NCI-H510A (cell line): ENCODE data around the gene ACSF3.

Experiments used
- DNase-seq: peaks from one replicate; lab custom pipeline; 2025; lab: John Stamatoyannopoulos, UW

ACSF3 gene

DNA sequence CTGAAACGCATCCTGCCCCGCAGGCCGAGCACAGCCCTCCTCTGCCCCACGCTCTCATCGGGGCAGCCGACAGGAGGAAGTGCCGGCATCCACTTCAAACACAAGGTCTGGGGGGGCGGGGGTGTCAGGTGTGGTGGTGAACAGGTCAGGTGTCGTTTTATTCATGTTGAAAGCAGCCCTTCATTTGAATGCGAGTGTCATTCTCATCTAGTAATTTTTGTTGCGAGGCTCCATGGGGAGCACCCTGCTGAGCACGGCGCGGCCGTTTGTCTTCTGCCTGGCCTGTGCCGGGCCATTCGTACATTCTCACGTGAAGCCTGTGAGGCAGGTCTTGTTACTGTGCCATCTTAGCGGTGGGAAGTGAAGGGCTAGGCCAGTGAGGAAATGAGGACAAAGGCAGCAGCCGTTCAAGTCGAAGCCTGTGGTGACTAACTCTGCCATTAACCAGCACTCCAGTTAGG, 1.9 kb downstream of the ACSF3 start:
- no peak for DNase-seq

GRCh38 chr16:89096042-89096717, 2.5 kb downstream of the ACSF3 start:
- DNase-seq: no peak

- no peak for DNase-seq
Observed at GRCh38 chr16:89096768-89097391, 3.2 kb downstream of the ACSF3 start.

DNA sequence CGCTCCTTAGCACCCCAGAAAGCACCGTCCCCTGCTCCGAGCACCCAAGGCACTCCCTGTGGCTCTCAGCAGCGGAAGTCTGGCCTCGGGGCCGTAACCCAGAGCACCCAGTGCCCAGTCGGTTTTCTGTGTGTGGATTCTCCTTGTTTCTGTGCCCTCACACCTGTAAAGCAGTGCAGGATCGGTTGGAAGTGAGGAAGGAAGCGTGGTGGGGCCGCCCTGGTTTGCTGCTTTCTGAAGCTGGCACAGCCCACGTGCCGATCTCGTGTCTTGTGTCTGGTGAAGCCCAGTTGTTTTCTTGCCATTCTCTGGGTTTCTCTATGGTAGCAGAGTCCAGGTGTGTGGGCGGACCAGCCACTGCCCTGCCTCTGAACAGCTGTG, 3.7 kb downstream of the ACSF3 start:
- DNase-seq: no peak

- DNase-seq: no peak
Observed at GRCh38 chr16:89098767-89099430, 5.2 kb downstream of the ACSF3 start.

GRCh38 chr16:89099905-89100304, 6.3 kb downstream of the ACSF3 start:
- DNase-seq: no peak

DNA sequence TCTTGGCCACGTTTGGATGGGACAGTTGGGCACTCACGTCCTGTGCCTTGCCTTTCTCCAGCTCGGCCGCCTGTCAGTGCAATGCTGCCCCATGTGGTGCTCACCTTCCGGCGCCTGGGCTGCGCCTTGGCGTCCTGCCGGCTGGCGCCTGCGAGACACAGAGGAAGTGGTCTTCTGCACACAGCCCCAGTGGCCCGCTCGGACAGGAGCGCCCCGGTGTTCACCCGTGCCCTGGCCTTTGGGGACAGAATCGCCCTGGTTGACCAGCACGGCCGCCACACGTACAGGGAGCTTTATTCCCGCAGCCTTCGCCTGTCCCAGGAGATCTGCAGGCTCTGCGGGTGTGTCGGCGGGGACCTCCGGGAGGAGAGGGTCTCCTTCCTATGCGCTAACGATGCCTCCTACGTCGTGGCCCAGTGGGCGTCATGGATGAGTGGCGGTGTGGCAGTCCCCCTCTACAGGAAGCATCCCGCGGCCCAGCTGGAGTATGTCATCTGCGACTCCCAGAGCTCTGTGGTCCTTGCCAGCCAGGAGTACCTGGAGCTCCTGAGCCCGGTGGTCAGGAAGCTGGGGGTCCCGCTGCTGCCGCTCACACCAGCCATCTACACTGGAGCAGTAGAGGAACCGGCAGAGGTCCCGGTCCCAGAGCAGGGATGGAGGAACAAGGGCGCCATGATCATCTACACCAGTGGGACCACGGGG, 7.1 kb downstream of the ACSF3 start:
- DNase-seq: no peak

GRCh38 chr16:89101303-89102040, 7.8 kb downstream of the ACSF3 start:
- DNase-seq: no peak

- DNase-seq: no peak
Observed at GRCh38 chr16:89102041-89102471, 8.4 kb downstream of the ACSF3 start.

DNA sequence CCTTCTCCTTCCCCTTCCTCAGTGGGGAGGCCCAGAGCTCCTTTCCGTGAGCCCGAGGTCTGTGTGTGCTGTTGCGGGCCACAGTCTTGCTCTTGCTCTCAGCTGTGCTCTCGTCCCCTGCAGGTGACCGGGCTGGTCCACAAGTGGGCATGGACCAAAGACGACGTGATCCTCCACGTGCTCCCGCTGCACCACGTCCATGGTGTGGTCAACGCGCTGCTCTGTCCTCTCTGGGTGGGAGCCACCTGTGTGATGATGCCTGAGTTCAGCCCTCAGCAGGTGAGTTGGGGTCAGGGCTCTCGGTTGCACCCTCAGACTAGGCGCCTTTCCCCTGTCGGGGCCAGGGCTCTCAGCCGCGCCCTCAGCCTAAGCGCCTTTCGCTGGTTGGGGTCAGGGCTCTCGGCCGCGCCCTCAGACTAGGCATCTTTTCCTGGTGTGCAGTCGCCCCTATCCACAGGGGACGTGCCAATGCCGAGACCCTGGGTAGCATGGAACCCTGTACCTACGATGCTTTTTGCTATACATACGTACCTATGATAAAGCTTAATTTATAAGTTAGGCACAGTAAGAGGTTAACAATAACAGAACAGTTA, 8.9 kb downstream of the ACSF3 start:
- DNase-seq: no peak

- DNase-seq: no peak
Observed at GRCh38 chr16:89103156-89103555, 9.5 kb downstream of the ACSF3 start.

- DNase-seq: no peak
Observed at GRCh38 chr16:89103781-89104180, 10.1 kb downstream of the ACSF3 start.

DNA sequence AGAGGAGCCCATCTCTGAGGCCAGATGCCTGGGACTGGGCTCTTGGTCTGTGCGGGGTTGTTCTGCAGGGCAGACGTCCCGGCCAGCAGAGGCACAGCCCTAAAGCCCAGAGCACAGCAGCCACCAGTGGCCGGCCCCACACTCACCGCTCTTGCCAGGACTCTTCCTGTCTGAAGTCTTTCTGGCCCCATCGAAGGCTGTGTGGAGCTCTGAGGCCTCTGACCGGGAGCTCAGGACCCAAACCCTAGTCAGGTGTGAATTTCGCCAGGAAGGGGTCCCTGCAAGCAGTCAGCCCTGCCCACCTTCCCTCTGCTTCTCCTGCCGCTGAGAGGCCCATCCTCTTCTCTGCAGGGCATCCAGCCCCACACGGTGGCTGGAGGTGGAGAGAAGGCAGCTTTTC, 10.7 kb downstream of the ACSF3 start:
- no peak for DNase-seq

- DNase-seq: no peak
Observed at GRCh38 chr16:89104930-89105571, 11.4 kb downstream of the ACSF3 start.

GRCh38 chr16:89105599-89106151, 12.0 kb downstream of the ACSF3 start:
- no peak for DNase-seq

GRCh38 chr16:89106533-89107202, 13.0 kb downstream of the ACSF3 start:
- no peak for DNase-seq

DNA sequence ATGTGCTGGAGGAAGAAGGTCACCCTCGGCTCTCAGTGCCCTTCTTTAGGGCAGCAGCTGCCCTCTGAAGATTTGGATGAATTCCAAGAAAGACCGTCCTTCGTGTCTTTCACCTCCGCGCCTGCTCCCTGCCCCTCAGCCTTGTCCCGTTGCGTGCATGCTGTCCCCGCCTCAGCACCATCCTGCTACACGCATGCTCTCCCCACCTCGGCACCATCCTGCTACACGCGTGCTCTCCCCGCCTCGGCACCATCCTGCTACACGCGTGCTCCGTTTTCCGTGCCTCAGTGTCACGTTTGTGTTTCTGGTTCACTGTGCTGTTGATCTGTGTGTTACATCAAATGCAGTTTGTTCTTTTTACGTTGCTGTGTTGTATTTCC, 13.5 kb downstream of the ACSF3 start:
- DNase-seq: no peak

DNA sequence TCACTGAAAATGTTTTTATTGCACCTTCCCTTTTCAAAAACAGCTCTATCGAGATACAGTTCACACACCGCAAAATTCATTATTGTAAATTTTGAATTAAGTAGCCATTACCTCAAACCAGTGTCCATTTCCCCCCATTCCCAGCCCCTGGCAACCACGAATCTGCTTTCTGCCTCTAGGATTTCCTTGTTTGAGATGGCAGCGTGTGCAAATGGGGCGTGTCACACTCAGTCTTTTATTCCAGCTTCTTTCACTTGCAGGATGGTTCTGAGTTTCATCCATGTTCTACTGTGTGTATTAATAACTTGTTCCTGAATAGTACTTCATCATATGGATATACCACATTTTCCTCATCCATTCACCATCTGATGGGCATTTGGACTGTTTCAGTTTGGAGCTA, 14.8 kb downstream of the ACSF3 start:
- no peak for DNase-seq

DNA sequence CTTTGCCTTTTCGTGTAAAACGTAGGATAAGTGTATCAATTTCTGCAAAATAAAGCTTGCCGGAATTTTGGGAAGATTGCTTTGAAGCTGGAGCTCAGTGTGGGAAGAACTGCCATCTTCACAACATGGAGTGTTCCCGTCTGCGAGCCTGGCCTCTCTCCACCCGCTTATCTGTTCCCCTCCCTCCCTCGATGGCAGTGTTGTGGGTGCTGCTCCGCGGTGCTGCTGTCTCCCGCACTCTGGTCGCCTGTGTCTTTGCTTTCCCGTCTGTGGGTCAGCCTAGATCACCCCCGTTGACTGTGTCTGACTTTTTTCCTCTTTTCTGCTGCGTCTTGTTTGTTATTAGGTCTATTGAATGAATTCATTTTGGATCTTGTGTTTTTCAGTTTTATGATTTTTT, 17.0 kb downstream of the ACSF3 start:
- DNase-seq: no peak

- no peak for DNase-seq
Observed at GRCh38 chr16:89111263-89111662, 17.6 kb downstream of the ACSF3 start.
